Body of pancreas (tissue), 4 donors: ENCODE results near the gene OR10A3. TPM values are rescaled to one million over a fixed set of nuclear protein-coding genes. Genes with fewer than 3 reads are reported as not detected.
A peak's percentile ranks its signal among the peaks of the same experiment; 100 is the strongest.

ENCODE experiments used
- ATAC-seq: fragments of 150-250 bp; one replicate; pipeline ENCODE4 v1.9.1; 2016
- DNase-seq, 4 donors: peaks; one replicate each; pipeline ENCODE4 v3.0.0-alpha.2; 2019
- H3K27ac ChIP-seq, 4 donors: fragments of 200-600 bp; sonication (generic); 1 replicate in 3 of 4; 2 replicates in 1 of 4; pipeline versions ENCODE4 v1.5.1 to v1.6.1; 2016 to 2019; ENCODE audit warnings: mild to moderate bottlenecking in 1 of 4, mixed read lengths in 1 of 4, moderate library complexity in 1 of 4
- H3K27me3 ChIP-seq, 2 donors: fragments of 200-600 bp; sonication (generic); one replicate each; pipeline ENCODE4 v1.6.0; 2016; ENCODE audit warnings: mild to moderate bottlenecking in 1 of 2
- H3K36me3 ChIP-seq, 2 donors: fragments of 200-600 bp; sonication (generic); replicated peaks in 1 of 2; 2 replicates each; pipeline ENCODE4 v1.5.1; 2016; ENCODE audit warnings: low read depth in 2 of 2; ENCODE audit not compliant: insufficient read depth in 1 of 2
- H3K4me1 ChIP-seq: fragments of 200-600 bp; sonication (generic); one replicate; pipeline ENCODE4 v1.6.0; 2016
- H3K4me3 ChIP-seq, 2 donors: fragments of 200-600 bp; sonication (generic); 1 replicate in 1 of 2; 2 replicates in 1 of 2; pipeline ENCODE4 v1.5.1; 2016 to 2019
- H3K9me3 ChIP-seq, 3 donors: fragments of 200-600 bp; sonication (generic); 1 replicate in 2 of 3; 2 replicates in 1 of 3; pipeline ENCODE4 v1.5.1; 2016
- POLR2A ChIP-seq, 3 donors: fragments of 450-650 bp; IDR thresholded peaks; one replicate each; pipeline ENCODE4 v1.6.1; 2016; ENCODE audit warnings: antibody characterized with exemption in 3 of 3, mild to moderate bottlenecking in 2 of 3
- WGBS, 2 donors: methylation state at CpG; one replicate each; pipeline ENCODE4 v1.1.5; 2017; 5-methylcytosine and 5-hydroxymethylcytosine counted together
- intact Hi-C: fragments of 100-400 bp; cut with DNase I; formaldehyde crosslinking; loops from one replicate; pipeline ENCODE4 v1.15.1; 2023
- total RNA-seq, 2 donors: library from RNA; depleted of rRNA; stranded (reverse); fragments of >200 nt; gene quantifications; one replicate each; pipeline ENCODE4 v1.1.0, GENCODE V29; 2016
- TF ChIP-seq, protein P1 (sequence below), 7 experiments: fragments of 450-650 bp in 4 of 7; fragments of 200-600 bp in 3 of 7; sonication (generic) in 3 of 7; IDR thresholded peaks; one replicate each; pipeline ENCODE4 v1.5.1; 2016 to 2019; ENCODE audit warnings: antibody characterized with exemption in 7 of 7

The OR10A3 gene
- total RNA-seq, 2 donors from 2014 or later: not detected

DNA sequence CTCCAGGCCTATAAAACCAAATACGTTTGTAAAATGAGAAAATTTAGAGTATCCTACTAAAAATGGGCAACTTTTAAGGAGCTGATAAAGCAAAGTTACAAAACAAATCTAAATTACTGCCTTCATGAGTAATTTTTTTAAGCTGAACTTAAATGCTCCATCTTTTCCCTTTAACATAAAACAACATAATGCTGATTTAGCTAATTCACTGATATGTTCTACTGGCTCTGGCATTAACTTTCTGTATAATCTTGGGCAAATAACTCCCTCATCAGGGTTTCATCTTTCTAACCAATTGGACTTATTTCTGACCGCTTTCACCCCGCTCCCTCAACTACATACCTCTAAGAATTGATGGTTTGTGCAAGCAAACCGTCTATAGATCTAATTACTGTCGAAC is 362 bp downstream of the OR10A3 start:
- Histone ChIP-seq H3K36me3 (no peaks in the 10 kb centered on the region), H3K4me3 (no peak overlapping the region), H3K4me1 (peaks cover 17% of the 10 kb centered on the region), H3K27ac (no peak overlapping the region), H3K27me3 (no peaks in the 10 kb centered on the region), H3K9me3 (peaks cover 0 to 14% (median 0%) of the 10 kb centered on the region in 3 donors)
- TF ChIP-seq POLR2A (IDR thresholded peaks at IDR 0.05): no peak
- TF ChIP-seq, protein P1, sequence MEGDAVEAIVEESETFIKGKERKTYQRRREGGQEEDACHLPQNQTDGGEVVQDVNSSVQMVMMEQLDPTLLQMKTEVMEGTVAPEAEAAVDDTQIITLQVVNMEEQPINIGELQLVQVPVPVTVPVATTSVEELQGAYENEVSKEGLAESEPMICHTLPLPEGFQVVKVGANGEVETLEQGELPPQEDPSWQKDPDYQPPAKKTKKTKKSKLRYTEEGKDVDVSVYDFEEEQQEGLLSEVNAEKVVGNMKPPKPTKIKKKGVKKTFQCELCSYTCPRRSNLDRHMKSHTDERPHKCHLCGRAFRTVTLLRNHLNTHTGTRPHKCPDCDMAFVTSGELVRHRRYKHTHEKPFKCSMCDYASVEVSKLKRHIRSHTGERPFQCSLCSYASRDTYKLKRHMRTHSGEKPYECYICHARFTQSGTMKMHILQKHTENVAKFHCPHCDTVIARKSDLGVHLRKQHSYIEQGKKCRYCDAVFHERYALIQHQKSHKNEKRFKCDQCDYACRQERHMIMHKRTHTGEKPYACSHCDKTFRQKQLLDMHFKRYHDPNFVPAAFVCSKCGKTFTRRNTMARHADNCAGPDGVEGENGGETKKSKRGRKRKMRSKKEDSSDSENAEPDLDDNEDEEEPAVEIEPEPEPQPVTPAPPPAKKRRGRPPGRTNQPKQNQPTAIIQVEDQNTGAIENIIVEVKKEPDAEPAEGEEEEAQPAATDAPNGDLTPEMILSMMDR (IDR thresholded peaks at IDR 0.05): no peak
- WGBS, 2 donors: 51 to 65% methylated on average over 5 of the region's 5 CpGs
- ATAC-seq (no peak), DNase-seq (no peak)
- intact Hi-C loops: no loop called here

GRCh38 chr11:7936615-7937014 is 4.9 kb downstream of the OR10A3 start:
- intact Hi-C loops: no loop called here
- peaks cover 23% of the 10 kb centered on the region for H3K4me1 ChIP-seq
- no peaks in the 10 kb centered on the region for H3K36me3 ChIP-seq
- H3K27ac ChIP-seq: peak overlapping the region; percentile 65 to 89 (median 84)
- ATAC-seq: peak; percentile 99
- TF ChIP-seq, protein P1 (IDR thresholded peaks at IDR 0.05): no peak
- no peak for TF ChIP-seq POLR2A (IDR thresholded peaks at IDR 0.05)
- DNase-seq: peak; percentile 95 to 97 (median 97)
- no peak overlapping the region for H3K4me3 ChIP-seq
- no peaks in the 10 kb centered on the region for H3K9me3 ChIP-seq
- WGBS, 2 donors: 3 to 10% methylated on average over 1 of the region's 1 CpG
- H3K27me3 ChIP-seq: no peaks in the 10 kb centered on the region

DNA sequence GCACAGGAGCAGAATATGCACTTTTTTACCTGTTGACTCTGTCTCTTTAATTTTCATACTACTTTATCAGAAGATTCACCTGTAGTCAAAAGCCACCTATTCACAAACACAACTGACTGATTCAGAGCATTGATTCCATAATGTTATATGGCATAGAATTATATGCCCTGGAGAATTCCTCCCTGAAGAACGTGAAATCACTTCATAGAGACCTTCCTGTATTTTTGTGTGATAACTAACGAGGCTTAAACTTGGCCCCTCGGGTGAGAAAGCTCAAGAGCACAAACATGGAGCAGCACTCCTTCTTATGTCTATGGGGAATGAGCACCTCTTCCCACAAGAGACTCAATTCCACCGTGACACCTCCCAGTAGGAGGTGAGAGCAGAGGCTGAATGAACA is 10.3 kb downstream of the OR10A3 start, which contains the start of gene OR10A6:
TSS of gene OR10A6 (minus strand) at position 101 of the 400 bp plus-strand sequence. CDS start 2,606 bp downstream, outside the sequence.
- Histone ChIP-seq H3K4me1 (peaks cover 6% of the 10 kb centered on the region), H3K27me3 (no peaks in the 10 kb centered on the region), H3K4me3 (no peak within 1 kb of the TSS), H3K36me3 (no peaks in the 10 kb centered on the region), H3K27ac (no peak within 1 kb of the TSS), H3K9me3 (peaks cover 0 to under 1% (median 0%) of the 10 kb centered on the region in 3 donors)
- TF ChIP-seq, protein P1 (IDR thresholded peaks at IDR 0.05): no peak
- no peak for TF ChIP-seq POLR2A (IDR thresholded peaks at IDR 0.05)
- ATAC-seq (no peak), DNase-seq (no peak)
- intact Hi-C loops: no loop called here
- 53 to 55% methylated on average over 4 of the region's 4 CpGs for WGBS, 2 donors

DNA sequence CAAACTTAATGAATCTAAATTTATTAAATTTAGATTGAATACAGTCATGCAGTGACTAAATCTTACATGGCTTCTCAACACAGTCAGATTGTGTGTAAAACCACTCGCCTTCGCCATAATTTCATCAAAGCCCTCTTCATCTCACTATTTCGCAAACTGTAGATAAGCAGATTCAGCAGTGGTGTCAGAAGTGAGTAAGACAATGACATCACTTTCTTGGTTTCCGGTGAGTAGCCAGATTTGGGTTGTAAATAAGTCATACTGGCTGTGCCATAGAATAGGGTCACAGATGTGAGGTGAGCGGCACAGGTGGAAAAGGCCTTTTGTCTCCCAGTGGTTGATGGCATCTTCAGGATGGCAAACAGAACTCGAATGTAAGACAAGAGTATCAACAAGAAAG is 13.9 kb downstream of the OR10A3 start:
- H3K9me3 ChIP-seq: peaks cover 0 to 4% (median 0%) of the 10 kb centered on the region in 3 donors
- ATAC-seq (no peak), DNase-seq (no peak)
- H3K4me1 ChIP-seq: peaks cover 8% of the 10 kb centered on the region
- no peak overlapping the region for H3K27ac ChIP-seq
- H3K27me3 ChIP-seq: no peaks in the 10 kb centered on the region
- no peaks in the 10 kb centered on the region for H3K36me3 ChIP-seq
- H3K4me3 ChIP-seq: no peak overlapping the region
- intact Hi-C loops: no loop called here
- no peak for TF ChIP-seq POLR2A (IDR thresholded peaks at IDR 0.05)
- TF ChIP-seq, protein P1 (IDR thresholded peaks at IDR 0.05): no peak
- WGBS, 2 donors: 82 to 87% methylated on average over 6 of the region's 6 CpGs

DNA sequence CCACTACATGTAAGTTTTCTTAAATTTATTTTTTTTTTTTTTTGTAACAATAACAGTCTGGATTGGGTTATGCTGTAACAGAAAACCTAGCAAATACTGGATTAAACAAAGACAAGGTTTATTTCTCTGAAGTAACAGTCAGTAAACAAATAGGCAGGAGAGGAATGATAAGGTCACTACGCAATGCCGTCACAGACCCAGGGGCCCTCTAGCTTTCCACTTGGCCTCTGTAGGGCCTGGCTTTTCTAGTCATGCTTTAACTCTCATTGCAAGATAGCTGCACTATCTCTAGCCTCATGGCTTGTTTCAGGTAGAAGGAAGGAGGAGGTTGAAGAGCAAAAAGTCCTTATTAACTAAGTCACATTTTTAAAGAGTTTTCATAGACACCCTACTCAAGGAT is 17.0 kb downstream of the OR10A3 start:
- peak overlapping the region in 2 of 4 donors; percentile 19 to 64 for H3K27ac ChIP-seq
- TF ChIP-seq POLR2A (IDR thresholded peaks at IDR 0.05): no peak
- ATAC-seq (peak; percentile 99), DNase-seq (peak; percentile 32 to 62 (median 57))
- H3K4me3 ChIP-seq: no peak overlapping the region
- H3K27me3 ChIP-seq: no peaks in the 10 kb centered on the region
- 9 to 12% methylated on average over 2 of the region's 2 CpGs for WGBS, 2 donors
- no peaks in the 10 kb centered on the region for H3K36me3 ChIP-seq
- intact Hi-C loops: no loop called here
- H3K9me3 ChIP-seq: peaks cover 0 to 4% (median 0%) of the 10 kb centered on the region in 3 donors
- peaks cover 8% of the 10 kb centered on the region for H3K4me1 ChIP-seq
